ENCODE results near the gene CDCP2.
"Not testable (repeated sequence)": the region's sequence is repeated elsewhere in the genome, so short reads cannot be mapped to it uniquely, and the experiment has no call there.

The CDCP2 gene

GRCh38 chr1:54168206-54168965 lies 15.6 kb upstream of the CDCP2 start:
- DNase-seq (ENCODE audit: low read depth in 2 of 2) = no peak

- no peak for DNase-seq (ENCODE audit: low read depth in 2 of 2)
Observed at GRCh38 chr1:54167422-54168139, 14.8 kb upstream of the CDCP2 start.

- DNase-seq (ENCODE audit: low read depth in 2 of 2) = not testable (repeated sequence)
Observed at GRCh38 chr1:54166357-54166756, 13.6 kb upstream of the CDCP2 start.

- DNase-seq (ENCODE audit: low read depth in 2 of 2) = no peak
Observed at GRCh38 chr1:54165146-54165545, 12.3 kb upstream of the CDCP2 start.

GRCh38 chr1:54163573-54163972 lies 10.8 kb upstream of the CDCP2 start:
- no peak for DNase-seq (ENCODE audit: low read depth in 2 of 2)

GRCh38 chr1:54163051-54163450 lies 10.3 kb upstream of the CDCP2 start:
- DNase-seq (ENCODE audit: low read depth in 2 of 2) = no peak

- no peak for DNase-seq (ENCODE audit: low read depth in 2 of 2)
Observed at GRCh38 chr1:54161495-54162168, 8.8 kb upstream of the CDCP2 start.

- DNase-seq (ENCODE audit: low read depth in 2 of 2) = no peak
Observed at GRCh38 chr1:54160351-54160750, 7.6 kb upstream of the CDCP2 start.

GRCh38 chr1:54159733-54160316 lies 7.0 kb upstream of the CDCP2 start:
- DNase-seq (ENCODE audit: low read depth in 2 of 2) = no peak

GRCh38 chr1:54158071-54158470 lies 5.3 kb upstream of the CDCP2 start:
- no peak for DNase-seq (ENCODE audit: low read depth in 2 of 2)

GRCh38 chr1:54157401-54157800 lies 4.6 kb upstream of the CDCP2 start:
- no peak for DNase-seq (ENCODE audit: low read depth in 2 of 2)

GRCh38 chr1:54156986-54157385 lies 4.2 kb upstream of the CDCP2 start:
- no peak for DNase-seq (ENCODE audit: low read depth in 2 of 2)

- DNase-seq (ENCODE audit: low read depth in 2 of 2) = no peak
Observed at GRCh38 chr1:54156201-54156600, 3.4 kb upstream of the CDCP2 start.

- DNase-seq (ENCODE audit: low read depth in 2 of 2) = no peak
Observed at GRCh38 chr1:54153535-54154439, 987 bp upstream of the CDCP2 start.

- no peak for DNase-seq (ENCODE audit: low read depth in 2 of 2)
Observed at GRCh38 chr1:54151013-54151412, 1.8 kb downstream of the CDCP2 start.

- no peak for DNase-seq (ENCODE audit: low read depth in 2 of 2)
Observed at GRCh38 chr1:54149734-54150133, 3.1 kb downstream of the CDCP2 start.

- DNase-seq (ENCODE audit: low read depth in 2 of 2) = no peak
Observed at GRCh38 chr1:54144366-54144765, 8.4 kb downstream of the CDCP2 start.

GRCh38 chr1:54142146-54142900 lies 10.5 kb downstream of the CDCP2 start:
- DNase-seq (ENCODE audit: low read depth in 2 of 2) = no peak

- no peak for DNase-seq (ENCODE audit: low read depth in 2 of 2)
Observed at GRCh38 chr1:54139711-54140110, 13.1 kb downstream of the CDCP2 start.

- no peak for DNase-seq (ENCODE audit: low read depth in 2 of 2)
Observed at GRCh38 chr1:54138994-54139393, 13.8 kb downstream of the CDCP2 start.
